Omental fat pad (tissue), 4 donors: ENCODE results near the gene RBMS3. TPM values are rescaled to one million over a fixed set of nuclear protein-coding genes. Genes with fewer than 3 reads are reported as not detected.
"Not testable (repeated sequence)": the region's sequence is repeated elsewhere in the genome, so short reads cannot be mapped to it uniquely, and the experiment has no call there.

Experiments used
- ATAC-seq: fragments of 150-250 bp; one replicate; pipeline ENCODE4 v1.9.1; 2016; ENCODE audit warnings: mild to moderate bottlenecking, moderate library complexity; ENCODE audit not compliant: low FRiP score
- DNase-seq: peaks from one replicate; pipeline ENCODE4 v3.0.0-alpha.2; 2019; ENCODE audit warnings: low spot score
- CTCF ChIP-seq, 3 donors: fragments of 450-650 bp; IDR thresholded peaks; one replicate each; pipeline ENCODE4 v1.5.1; 2016 to 2017; ENCODE audit warnings: antibody characterized with exemption in 3 of 3, mild to moderate bottlenecking in 3 of 3, moderate library complexity in 2 of 3
- total RNA-seq, 4 donors: library from RNA; depleted of rRNA; stranded (reverse); fragments of >200 nt; gene quantifications; one replicate each; pipeline ENCODE4 v1.1.0, GENCODE V29; 2016

Gene RBMS3
- total RNA-seq, 4 donors from 2014 or later: 61.5 to 185 (median 120) TPM

DNA sequence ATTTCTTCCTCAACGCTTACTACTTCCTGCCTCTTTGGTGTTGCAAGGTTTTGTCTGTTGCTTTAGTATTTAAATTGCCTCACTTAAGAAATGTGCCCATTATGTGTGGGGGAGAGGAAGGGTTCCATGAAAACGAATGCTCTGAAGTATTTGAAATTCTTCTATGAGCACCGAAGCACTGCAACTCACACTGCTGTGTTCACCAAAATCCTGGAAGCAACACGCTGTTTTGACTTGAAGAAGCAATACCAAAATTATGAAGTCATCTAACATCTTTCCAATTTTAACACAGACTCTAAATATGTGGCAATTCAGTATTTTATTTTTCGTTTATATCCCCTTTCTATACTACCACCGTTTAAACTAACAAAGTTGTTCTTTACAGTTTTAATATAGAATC, 101.5 kb downstream of the RBMS3 start:
- TF ChIP-seq CTCF (IDR thresholded peaks at IDR 0.05): no peak
- DNase-seq (no peak), ATAC-seq (no peak)

- DNase-seq: no peak
- ATAC-seq: no peak
- no peak for TF ChIP-seq CTCF (IDR thresholded peaks at IDR 0.05)
Observed at GRCh38 chr3:29382845-29383244, 102.0 kb downstream of the RBMS3 start.

GRCh38 chr3:29384640-29385039, 103.8 kb downstream of the RBMS3 start:
- DNase-seq (no peak), ATAC-seq (no peak)
- no peak for TF ChIP-seq CTCF (IDR thresholded peaks at IDR 0.05)

DNA sequence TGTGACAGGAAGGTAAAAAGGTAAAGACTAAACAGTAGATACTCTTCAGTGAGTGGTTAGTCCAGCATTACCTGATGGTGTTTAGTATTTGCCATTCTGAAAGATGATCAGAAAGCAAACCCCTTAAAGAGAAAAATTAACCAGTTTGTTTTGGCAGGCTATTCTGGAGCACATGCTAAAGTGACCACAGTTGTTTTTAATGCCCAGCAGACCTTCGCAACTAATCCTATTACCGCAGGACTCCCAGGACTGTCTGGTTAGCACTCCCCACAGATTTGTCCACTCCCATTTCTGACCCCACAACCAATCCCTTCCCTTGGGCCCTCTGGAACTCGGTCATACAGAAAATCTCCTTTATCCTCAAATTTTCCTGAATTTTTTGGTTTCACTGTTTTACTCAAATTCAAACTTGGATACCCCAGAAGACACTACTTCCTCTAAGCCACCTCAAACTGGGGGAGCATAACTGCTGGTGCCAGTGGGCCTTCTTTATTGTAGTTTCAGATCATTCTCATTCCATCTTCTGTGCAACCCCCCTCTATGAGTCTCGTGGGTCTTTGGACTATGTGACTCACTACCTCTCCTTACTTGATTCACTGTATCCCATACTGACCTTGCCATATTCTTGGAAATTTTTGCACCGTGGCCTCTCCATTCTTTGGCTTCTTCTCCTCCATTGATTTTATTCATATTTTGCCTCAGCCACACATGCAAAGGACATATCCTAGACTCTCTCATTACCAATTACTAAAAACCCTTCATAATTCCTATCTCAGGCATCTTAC, 104.4 kb downstream of the RBMS3 start:
- no peak for ATAC-seq

GRCh38 chr3:29389362-29389761, 108.5 kb downstream of the RBMS3 start:
- TF ChIP-seq CTCF (IDR thresholded peaks at IDR 0.05): no peak
- ATAC-seq (no peak), DNase-seq (no peak)

More for the DNA sequence above, 104.4 kb downstream of the RBMS3 start:
- TF ChIP-seq CTCF (IDR thresholded peaks at IDR 0.05): no peak
- DNase-seq: no peak

DNA sequence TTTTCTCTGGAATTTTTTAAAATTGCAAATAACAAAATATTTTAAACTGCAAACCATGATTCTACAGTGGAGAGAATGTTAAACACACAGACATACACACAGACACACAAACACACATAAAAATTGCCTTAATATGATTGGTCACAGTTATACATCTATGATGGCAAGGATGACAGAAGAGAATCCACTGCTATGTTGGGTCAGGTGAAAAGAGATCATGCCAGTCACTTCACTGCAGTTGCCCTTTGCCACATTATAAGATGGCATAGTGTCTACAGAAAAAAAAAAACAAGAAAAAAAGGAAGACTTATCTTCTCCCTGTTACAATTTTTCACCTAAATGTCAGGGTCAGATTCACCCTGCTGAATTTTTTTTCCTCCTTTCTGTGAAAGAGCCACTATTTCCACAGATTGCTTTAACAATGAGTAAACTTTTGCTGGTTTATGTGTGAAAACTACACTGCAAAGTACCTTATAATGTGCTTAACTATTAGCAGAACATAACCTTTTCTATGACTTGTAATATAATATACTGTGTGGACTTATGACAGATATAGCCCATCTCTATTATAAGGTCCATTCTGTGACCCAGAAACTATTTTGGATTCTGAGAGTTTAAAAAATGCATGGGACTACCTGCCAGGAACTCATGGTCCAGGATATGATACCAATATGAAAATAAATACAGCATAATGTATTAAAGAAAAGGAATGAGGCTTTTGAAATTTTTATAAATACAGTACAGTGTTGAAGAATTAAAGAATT, 111.9 kb downstream of the RBMS3 start:
- no peak for TF ChIP-seq CTCF (IDR thresholded peaks at IDR 0.05)
- DNase-seq (no peak), ATAC-seq (no peak)

- DNase-seq, ATAC-seq: not testable (repeated sequence)
Observed at GRCh38 chr3:29393946-29394345, 113.1 kb downstream of the RBMS3 start.
